Lower leg skin (tissue), 3 donors: ENCODE results near the gene SHLD2.
"Not testable (repeated sequence)": the region's sequence is repeated elsewhere in the genome, so short reads cannot be mapped to it uniquely, and the experiment has no call there.

Source experiments
- CTCF ChIP-seq, 3 donors: fragments of 450-650 bp; IDR thresholded peaks; one replicate each; pipeline ENCODE4 v1.5.1; 2016; ENCODE audit warnings: antibody characterized with exemption in 3 of 3, mild to moderate bottlenecking in 3 of 3, moderate library complexity in 2 of 3
- POLR2A ChIP-seq, 2 donors: fragments of 450-650 bp; IDR thresholded peaks; one replicate each; pipeline ENCODE4 v1.6.1; 2016 to 2017; ENCODE audit warnings: antibody characterized with exemption in 2 of 2, mild to moderate bottlenecking in 1 of 2, moderate library complexity in 1 of 2

GRCh38 chr10:87169857-87170256, 74.9 kb downstream of the SHLD2 start:
- TF ChIP-seq CTCF, POLR2A (IDR thresholded peaks at IDR 0.05): not testable (repeated sequence)
